CD14-positive monocyte (primary cell): ENCODE results near the gene RAB7B. TPM values are rescaled to one million over a fixed set of nuclear protein-coding genes. Genes with fewer than 3 reads are reported as not detected.

Source experiments
- DNase-seq, 3 donors: peaks; one replicate each; pipeline ENCODE4 v3.0.0-alpha.2; 2011 to 2022
- H2AFZ ChIP-seq: 2 replicates; pipeline ENCODE4 v1.6.0; 2012; ENCODE audit warnings: mild to moderate bottlenecking, low read depth, low read length, inconsistent platforms; ENCODE audit not compliant: insufficient read depth, poor library complexity, severe bottlenecking
- H3K27ac ChIP-seq, 2 donors: 1 replicate in 1 of 2; 2 replicates in 1 of 2; pipeline ENCODE4 v1.5.1; 2012 to 2013; ENCODE audit warnings: low read length in 2 of 2, control low read depth in 1 of 2, inconsistent platforms in 1 of 2, low read depth in 1 of 2, mild to moderate bottlenecking in 1 of 2
- H3K27me3 ChIP-seq, 2 donors: one replicate each; pipeline versions ENCODE4 v1.6.0 to v1.6.1; 2011 to 2013; ENCODE audit warnings: low read length in 2 of 2; ENCODE audit not compliant: control insufficient read depth in 2 of 2, insufficient read depth in 2 of 2
- H3K36me3 ChIP-seq, 2 donors: replicated peaks in 1 of 2; 1 replicate in 1 of 2; 2 replicates in 1 of 2; pipeline versions ENCODE4 v1.5.1 to v1.6.1; 2012 to 2013; ENCODE audit warnings: low read length in 2 of 2, control low read depth in 1 of 2, inconsistent platforms in 1 of 2, mild to moderate bottlenecking in 1 of 2; ENCODE audit not compliant: insufficient read depth in 2 of 2, control insufficient read depth in 1 of 2
- H3K4me1 ChIP-seq, 2 donors: 1 replicate in 1 of 2; 2 replicates in 1 of 2; pipeline versions ENCODE4 v1.5.1 to v1.6.1; 2012 to 2013; ENCODE audit warnings: low read length in 2 of 2, control low read depth in 1 of 2, inconsistent platforms in 1 of 2, mild to moderate bottlenecking in 1 of 2, moderate library complexity in 1 of 2; ENCODE audit not compliant: insufficient read depth in 2 of 2, control insufficient read depth in 1 of 2
- H3K4me2 ChIP-seq: replicated peaks from 2 replicates; pipeline ENCODE3; 2012; ENCODE audit warnings: low read length, moderate library complexity, mild to moderate bottlenecking; ENCODE audit not compliant: poor library complexity, severe bottlenecking; ENCODE audit errors: extremely low read depth
- H3K4me3 ChIP-seq, 3 experiments: fragments of 200-600 bp in 1 of 3; sonication (generic) in 1 of 3; replicated peaks in 1 of 3; 1 replicate in 2 of 3; 2 replicates in 1 of 3; pipeline ENCODE4 v1.5.1; 2011 to 2013; ENCODE audit warnings: low read length in 3 of 3, mild to moderate bottlenecking in 3 of 3, control low read depth in 2 of 3, low read depth in 2 of 3, inconsistent platforms in 1 of 3, moderate library complexity in 1 of 3
- H3K79me2 ChIP-seq: 2 replicates; pipeline ENCODE4 v1.6.0; 2012; ENCODE audit warnings: mild to moderate bottlenecking, control low read depth, inconsistent platforms, low read length, moderate library complexity; ENCODE audit not compliant: insufficient read depth
- H3K9ac ChIP-seq: 2 replicates; pipeline ENCODE4 v1.6.0; 2017; ENCODE audit warnings: low read length, mild to moderate bottlenecking; ENCODE audit not compliant: insufficient read depth, poor library complexity, severe bottlenecking
- H3K9me3 ChIP-seq, 2 donors: replicated peaks in 1 of 2; 1 replicate in 1 of 2; 2 replicates in 1 of 2; pipeline versions ENCODE4 v1.5.1 to v1.6.1; 2012 to 2013; ENCODE audit warnings: low read length in 2 of 2, control low read depth in 1 of 2; ENCODE audit not compliant: control insufficient read depth in 1 of 2, insufficient read depth in 1 of 2
- H4K20me1 ChIP-seq: 2 replicates; pipeline ENCODE4 v1.6.0; 2012; ENCODE audit warnings: mild to moderate bottlenecking, low read length, control low read depth, moderate library complexity; ENCODE audit not compliant: insufficient read depth
- H3K27ac Mint-ChIP-seq, 7 donors: one replicate each; pipeline ENCODE4 v1.8.0; 2020; ENCODE audit warnings: mild to moderate bottlenecking in 7 of 7, mixed read lengths in 7 of 7, moderate library complexity in 6 of 7, inconsistent platforms in 2 of 7
- H3K27me3 Mint-ChIP-seq, 3 donors: one replicate each; pipeline ENCODE4 v1.8.0; 2021 to 2022; ENCODE audit warnings: low read depth in 3 of 3, mild to moderate bottlenecking in 3 of 3, mixed read lengths in 3 of 3, moderate library complexity in 3 of 3, inconsistent platforms in 1 of 3
- H3K36me3 Mint-ChIP-seq, 2 donors: one replicate each; pipeline ENCODE4 v1.8.0; 2020; ENCODE audit warnings: mixed read lengths in 2 of 2, inconsistent platforms in 1 of 2, mild to moderate bottlenecking in 1 of 2
- H3K4me1 Mint-ChIP-seq: one replicate; pipeline ENCODE4 v1.8.0; 2020; ENCODE audit warnings: mild to moderate bottlenecking, mixed read lengths
- H3K4me3 Mint-ChIP-seq, 2 donors: one replicate each; pipeline ENCODE4 v1.8.0; 2020; ENCODE audit warnings: mild to moderate bottlenecking in 2 of 2, mixed read lengths in 2 of 2, moderate library complexity in 1 of 2
- H3K9me3 Mint-ChIP-seq, 7 donors: one replicate each; pipeline ENCODE4 v1.8.0; 2020 to 2022; ENCODE audit warnings: mixed read lengths in 7 of 7, mild to moderate bottlenecking in 6 of 7, moderate library complexity in 6 of 7, inconsistent platforms in 2 of 7
- WGBS: methylation state at CpG from one replicate; pipeline ENCODE4 v1.1.5; 2013; ENCODE audit warnings: missing lambda C conversion rate; ENCODE audit not compliant: insufficient coverage; 5-methylcytosine and 5-hydroxymethylcytosine counted together
- intact Hi-C, 2 donors: fragments of 100-400 bp; cut with micrococcal nuclease; formaldehyde crosslinking; loops; one replicate each; pipeline versions ENCODE4 v1.15.0 to v1.15.1; 2023
- polyA plus RNA-seq, 3 donors: library from polyadenylated mRNA; depleted of rRNA in 1 of 3; unstranded in 2 of 3; stranded (reverse) in 1 of 3; fragments of 300-500 nt in 2 of 3; fragments of >200 nt in 1 of 3; fragmentation: Illumina TruSeq in 2 of 3; gene quantifications; 1 replicate in 2 of 3; 2 replicates in 1 of 3; pipeline ENCODE4 v1.2.3, GENCODE V29; 2012 to 2021
- TF ChIP-seq, protein P1 (sequence below): fragments of 200-600 bp; IDR thresholded peaks from one replicate; pipeline ENCODE4 v1.8.0; 2022; ENCODE audit warnings: antibody characterized with exemption, mild to moderate bottlenecking

The RAB7B gene
- polyA plus RNA-seq, 3 donors, result 0.41 to 0.52 (median 0.47) TPM

DNA sequence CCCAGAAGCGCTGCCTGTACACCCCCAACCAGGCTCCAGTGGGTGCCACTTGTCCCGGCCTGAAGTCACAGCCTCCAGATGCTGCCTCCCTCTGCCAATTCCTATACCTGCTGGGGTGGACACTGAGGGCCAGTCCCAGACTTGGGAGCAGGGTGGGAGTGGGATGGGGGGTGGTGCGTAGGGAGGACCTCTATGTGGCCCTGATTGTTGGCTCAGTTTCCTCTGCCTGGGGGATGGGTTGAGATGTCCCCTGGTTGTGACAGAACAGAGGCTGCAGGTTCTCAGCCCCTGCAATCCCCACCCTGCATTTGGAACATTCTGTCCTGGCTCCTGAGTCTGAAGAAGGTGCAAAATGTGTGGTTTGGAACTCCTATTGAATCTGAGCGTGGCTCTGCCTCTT lies 27.2 kb downstream of the RAB7B start:
- TF ChIP-seq, protein P1, sequence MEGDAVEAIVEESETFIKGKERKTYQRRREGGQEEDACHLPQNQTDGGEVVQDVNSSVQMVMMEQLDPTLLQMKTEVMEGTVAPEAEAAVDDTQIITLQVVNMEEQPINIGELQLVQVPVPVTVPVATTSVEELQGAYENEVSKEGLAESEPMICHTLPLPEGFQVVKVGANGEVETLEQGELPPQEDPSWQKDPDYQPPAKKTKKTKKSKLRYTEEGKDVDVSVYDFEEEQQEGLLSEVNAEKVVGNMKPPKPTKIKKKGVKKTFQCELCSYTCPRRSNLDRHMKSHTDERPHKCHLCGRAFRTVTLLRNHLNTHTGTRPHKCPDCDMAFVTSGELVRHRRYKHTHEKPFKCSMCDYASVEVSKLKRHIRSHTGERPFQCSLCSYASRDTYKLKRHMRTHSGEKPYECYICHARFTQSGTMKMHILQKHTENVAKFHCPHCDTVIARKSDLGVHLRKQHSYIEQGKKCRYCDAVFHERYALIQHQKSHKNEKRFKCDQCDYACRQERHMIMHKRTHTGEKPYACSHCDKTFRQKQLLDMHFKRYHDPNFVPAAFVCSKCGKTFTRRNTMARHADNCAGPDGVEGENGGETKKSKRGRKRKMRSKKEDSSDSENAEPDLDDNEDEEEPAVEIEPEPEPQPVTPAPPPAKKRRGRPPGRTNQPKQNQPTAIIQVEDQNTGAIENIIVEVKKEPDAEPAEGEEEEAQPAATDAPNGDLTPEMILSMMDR, result no peak
- Histone ChIP-seq H3K36me3 (no peaks in the 10 kb centered on the region), H4K20me1 (no peaks in the 10 kb centered on the region), H3K4me1 (peaks cover 0 to 12% of the 10 kb centered on the region in 2 donors), H3K27ac (no peak overlapping the region), H3K9me3 (no peaks in the 10 kb centered on the region), H3K79me2 (no peaks in the 10 kb centered on the region), H3K4me3 (no peak overlapping the region), H3K27me3 (no peaks in the 10 kb centered on the region), H3K4me2 (no peak overlapping the region), H2AFZ (no peak overlapping the region), H3K9ac (no peak overlapping the region)
- peaks cover 7% of the 10 kb centered on the region for H3K4me1 Mint-ChIP-seq
- H3K36me3 Mint-ChIP-seq, result no peaks in the 10 kb centered on the region
- H3K4me3 Mint-ChIP-seq, result no peak overlapping the region
- H3K27me3 Mint-ChIP-seq, result peaks cover 1 to 4% (median 3%) of the 10 kb centered on the region in 3 donors
- H3K27ac Mint-ChIP-seq, result no peak overlapping the region
- no peak for DNase-seq
- intact Hi-C loops, result loop anchor here (2.0 to 5.0 kb wide), 2 partner anchors 184 to 185 kb away; no protein-coding TSS in a partner anchor
- no peaks in the 10 kb centered on the region for H3K9me3 Mint-ChIP-seq
- no CpG with 5 or more reads among the region's 4 CpGs for WGBS

DNA sequence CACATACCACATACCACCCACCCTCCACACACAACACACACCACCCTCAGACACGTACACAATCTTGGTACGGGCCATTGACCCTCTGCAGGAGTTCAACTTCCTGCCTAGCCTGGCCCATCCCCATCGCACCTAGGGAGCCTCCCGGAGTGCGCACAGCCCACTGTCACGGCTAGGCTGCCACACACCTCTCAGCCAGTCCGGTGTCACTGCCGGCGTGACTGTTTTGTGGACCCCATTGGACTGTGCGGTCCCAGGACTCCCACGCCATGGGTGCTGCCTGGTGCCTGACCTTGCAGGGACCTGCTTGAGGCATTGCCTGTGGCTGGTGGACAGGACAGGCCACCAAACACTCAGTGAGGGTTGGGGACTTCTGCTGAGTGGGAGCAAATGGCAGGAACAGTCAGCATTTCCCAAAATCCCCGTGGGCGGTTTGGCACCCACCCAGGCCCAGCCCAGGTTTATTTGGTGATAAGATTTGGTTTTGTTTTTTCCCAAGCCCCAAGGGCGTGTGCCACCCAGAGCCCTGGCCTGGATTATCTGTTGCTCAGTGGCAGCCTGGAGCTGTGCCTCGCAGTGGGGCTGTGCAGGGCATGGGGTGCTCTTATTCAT lies 27.7 kb downstream of the RAB7B start:
- no peaks in the 10 kb centered on the region for H3K27me3 ChIP-seq
- H3K9me3 ChIP-seq, result no peaks in the 10 kb centered on the region
- no peak overlapping the region for H2AFZ ChIP-seq
- H3K36me3 Mint-ChIP-seq, result no peaks in the 10 kb centered on the region
- H3K4me3 Mint-ChIP-seq, result no peak overlapping the region
- no peak for DNase-seq
- H4K20me1 ChIP-seq, result no peaks in the 10 kb centered on the region
- H3K4me2 ChIP-seq, result no peak overlapping the region
- intact Hi-C loops, result loop anchor here in 1 of 2 donors (5.0 kb wide), 1 partner anchor 183 kb away; no protein-coding TSS in a partner anchor
- H3K27ac ChIP-seq, result no peak overlapping the region
- peaks cover 7% of the 10 kb centered on the region for H3K4me1 Mint-ChIP-seq
- no peak overlapping the region for H3K27ac Mint-ChIP-seq
- no peak overlapping the region for H3K4me3 ChIP-seq
- 91% methylated on average over 13 of the region's 15 CpGs for whole genome bisulfite sequencing
- peaks cover 1 to 4% (median 3%) of the 10 kb centered on the region in 3 donors for H3K27me3 Mint-ChIP-seq
- no peaks in the 10 kb centered on the region for H3K36me3 ChIP-seq
- no peak overlapping the region for H3K9ac ChIP-seq
- H3K9me3 Mint-ChIP-seq, result no peaks in the 10 kb centered on the region
- TF ChIP-seq, protein P1, result no peak
- peaks cover 0 to 9% of the 10 kb centered on the region in 2 donors for H3K4me1 ChIP-seq
- no peaks in the 10 kb centered on the region for H3K79me2 ChIP-seq
